GM19395 (cell line): ENCODE measurements around the gene FAM118A.
"Not testable (repeated sequence)": the region's sequence is repeated elsewhere in the genome, so short reads cannot be mapped to it uniquely, and the experiment has no call there.

Experiments
- ATAC-seq: cut with Tn5 transposase; IDR thresholded peaks from one replicate; pipeline ENCODE4 v1.9.1; 2021; ENCODE audit warnings: mild to moderate bottlenecking, moderate library complexity; ENCODE audit not compliant: unreplicated experiment

FAM118A gene

DNA sequence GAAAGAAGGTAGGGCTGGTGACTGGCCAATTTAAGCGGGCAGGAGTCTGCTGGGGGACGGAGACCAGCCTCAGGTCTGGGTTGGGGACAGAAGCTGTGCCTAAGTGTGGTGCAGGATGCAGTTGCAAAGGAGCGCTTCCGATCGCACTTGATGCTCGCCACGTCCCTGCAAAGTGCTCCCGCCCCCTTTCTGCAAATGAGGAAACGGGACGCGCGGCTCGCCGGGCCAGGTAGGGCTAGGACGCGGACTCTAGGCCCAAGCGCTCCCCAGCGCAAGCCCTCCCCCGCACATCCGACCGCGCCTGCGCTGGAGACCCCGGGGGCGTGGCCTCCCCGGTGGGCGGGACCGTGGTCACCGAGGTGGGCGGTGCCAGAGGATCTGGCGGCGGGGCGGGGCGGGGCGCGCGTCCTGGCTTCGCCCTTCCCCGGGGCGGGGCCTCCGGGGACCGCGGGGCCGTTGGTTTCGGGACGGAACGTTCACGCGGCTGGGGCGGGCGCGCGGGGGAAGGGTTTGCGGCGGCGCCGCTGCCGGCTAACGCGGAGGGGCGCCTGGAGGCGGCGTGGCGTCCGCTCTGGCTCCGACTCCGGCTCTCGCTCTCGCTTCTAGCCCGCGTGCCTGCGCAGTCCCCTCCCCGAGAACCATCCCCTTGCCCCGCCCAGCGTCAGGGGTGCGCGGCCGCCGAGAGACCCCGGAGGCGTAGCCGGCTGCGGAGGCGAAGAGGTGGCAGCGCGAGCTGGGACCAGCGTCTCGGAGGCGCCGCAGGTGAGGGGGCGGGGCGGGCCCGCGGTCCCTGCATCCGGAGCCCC lies at the start of gene FAM118A:
FAM118A (plus strand) TSS at position 513 of the 806 bp plus-strand sequence. CDS start 12,446 bp downstream, outside the sequence.
- peak; percentile 74 for ATAC-seq

DNA sequence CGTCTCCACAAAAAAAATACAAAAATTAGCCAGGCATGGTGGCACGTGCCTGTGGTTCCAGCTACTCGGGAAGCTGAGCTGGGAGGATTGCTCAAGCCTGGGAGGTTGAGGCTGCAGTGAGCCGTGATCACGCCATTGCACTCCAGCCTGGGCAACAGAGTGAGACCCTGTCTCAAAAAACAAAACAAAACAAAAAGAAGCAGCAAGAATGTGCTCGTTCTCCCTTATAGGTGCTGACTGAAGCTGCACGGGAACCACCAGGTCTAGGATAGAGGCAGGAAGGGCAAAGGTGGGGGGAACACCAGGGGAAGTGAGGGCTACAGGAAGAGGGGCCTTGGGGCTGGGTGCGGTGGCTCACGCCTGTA lies 49.4 kb upstream of the FAM118A start:
- not testable (repeated sequence) for ATAC-seq

DNA sequence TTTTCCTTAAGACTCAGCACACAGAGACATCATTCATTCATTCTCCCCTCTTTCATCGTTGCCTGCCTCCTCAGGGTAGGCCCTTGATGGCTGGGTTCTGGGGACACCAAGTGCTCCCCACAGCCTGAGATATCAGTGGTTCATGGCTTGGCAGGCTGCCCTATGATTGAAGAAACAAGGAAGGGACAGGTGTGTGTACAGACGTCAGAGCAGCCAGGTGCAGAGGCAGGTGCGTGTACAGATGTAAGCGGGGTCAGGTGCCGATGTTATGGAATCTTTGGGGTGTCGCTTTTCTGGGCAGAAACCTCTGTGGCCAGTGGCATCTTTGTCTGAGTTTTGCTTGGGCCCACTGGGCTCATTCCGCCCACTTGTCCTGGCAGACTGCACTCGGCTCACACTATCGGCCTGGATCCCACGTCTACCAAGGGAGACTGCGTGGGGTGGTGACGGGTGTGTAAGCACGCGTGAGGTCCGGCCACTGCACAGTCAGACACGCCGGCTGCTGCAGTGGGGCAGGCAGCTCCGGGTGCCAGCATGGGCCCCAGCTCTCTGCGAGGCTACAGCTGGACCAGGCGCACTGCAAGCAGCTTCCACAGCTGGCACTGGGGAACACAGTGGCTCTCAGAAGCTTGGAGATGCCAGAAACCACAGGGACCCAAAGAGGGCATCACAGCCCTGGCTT lies 48.2 kb upstream of the FAM118A start:
- no peak for ATAC-seq

DNA sequence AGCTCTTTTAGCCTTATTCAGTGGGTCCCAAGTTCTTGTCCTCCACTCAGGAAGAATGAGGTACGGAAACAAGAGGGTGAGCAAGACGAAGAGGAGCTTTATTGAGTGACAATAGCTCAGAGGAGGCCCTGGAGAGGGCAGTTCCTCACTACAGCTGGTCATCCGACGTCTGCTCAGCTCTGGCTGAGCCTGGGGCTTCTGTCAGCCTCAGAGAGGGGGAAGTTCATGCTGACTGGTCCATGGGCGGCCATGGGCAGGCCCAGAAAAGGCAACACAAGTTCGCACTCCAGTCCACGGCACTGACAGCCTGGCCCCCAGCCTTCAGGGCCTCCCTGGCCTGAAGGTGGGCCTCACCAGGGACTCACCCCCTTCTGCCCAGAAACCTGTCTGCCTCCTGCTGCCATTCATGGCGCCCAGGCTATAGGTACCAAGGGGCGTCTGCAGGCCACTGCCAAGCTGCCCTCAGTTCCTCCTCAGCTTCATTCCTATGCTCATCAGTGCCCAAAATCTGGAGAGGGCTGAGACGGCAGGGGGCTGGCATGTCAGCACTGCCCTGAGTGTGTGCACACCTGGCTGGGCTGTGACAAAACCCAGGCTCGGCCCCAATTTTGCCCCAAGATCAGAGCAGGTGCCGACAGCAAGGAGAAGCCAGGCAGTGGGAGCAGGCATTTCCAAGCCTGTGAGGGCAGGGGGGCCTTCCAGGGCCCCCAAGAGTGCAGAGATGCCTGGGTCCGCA lies 47.4 kb upstream of the FAM118A start:
- no peak for ATAC-seq

DNA sequence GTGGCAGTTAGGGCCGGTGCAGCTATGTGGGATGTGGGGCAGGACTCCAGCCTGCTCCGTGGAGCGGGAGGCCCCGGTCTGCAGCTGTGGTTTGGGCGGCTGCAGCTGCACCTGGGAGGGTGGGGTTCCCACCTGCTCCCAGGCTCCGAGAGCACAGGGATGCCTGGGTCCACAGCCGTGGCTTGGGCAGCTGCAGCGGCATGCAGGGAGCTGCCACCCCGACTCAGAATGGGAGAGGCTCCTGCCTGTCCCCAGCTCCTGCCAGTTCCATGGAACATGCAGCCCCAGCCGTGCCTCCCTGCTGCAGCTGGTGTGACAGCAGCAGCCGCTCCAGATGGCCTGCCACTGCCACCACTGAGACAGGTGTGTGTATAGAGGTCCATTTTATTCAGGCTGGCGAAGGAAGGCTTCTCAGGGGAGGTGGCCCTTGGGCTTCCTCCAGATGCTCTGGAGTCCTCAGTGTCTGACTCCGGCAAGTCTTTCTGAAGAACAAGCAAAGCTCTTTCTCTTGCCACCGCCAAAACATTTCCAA lies 46.7 kb upstream of the FAM118A start:
- peak; percentile 42 for ATAC-seq

DNA sequence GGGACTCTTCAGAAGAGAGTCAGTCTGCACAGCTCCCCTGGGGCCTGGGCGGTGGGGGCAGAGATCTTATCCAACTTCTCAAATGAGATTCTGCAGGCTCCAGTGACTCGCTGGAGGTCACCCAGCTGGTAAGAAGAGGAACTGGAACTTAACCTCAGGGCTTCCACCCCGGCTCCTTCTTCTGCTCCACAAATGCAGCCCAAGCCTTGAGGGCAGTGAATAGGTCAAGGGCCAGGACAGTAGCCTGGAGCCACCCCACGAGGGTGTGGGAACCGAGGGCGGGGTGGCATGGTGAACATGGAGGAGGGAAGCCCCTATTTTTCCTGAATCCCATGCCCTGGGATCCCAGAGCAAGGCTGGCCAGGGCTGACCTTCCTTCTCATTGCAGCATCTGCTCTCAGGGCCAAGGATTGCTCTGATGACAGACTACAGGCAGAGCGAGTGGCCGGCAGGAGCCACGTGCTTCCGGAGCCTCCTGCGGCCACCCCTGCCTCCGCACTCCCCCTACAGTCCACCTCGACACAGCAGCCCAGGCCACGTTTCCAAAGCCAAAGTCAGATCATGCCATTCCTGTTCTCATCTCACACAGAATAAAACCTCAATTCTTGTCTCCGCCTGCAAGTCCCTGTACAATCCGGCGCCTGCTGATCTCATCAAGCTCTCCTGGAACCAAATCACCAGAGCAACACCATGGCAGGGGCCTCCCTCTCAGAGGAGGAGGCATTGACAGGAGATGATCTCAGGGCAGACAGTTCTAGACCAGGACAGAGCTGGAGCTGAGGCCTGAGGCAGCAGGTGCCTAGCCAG lies 46.1 kb upstream of the FAM118A start:
- peak; percentile 84 for ATAC-seq

DNA sequence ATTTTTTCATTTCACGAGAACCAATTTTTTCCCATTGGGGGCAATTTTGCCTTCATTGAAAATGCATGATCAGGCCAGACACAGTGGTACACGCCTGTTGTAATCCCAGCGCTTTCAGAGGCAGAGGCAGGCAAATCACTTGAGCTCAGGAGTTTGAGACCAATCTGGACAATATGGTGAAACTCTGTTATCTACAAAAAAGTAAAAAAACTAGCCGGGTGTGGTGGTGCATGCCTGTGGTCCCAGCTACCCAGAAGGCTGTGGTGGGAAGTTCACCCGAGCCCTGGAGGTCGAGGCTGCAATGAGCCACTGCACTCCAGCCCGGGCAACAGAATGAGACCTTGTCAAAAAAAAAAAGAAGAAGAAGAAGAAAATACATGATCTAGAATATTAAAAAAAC lies 44.2 kb upstream of the FAM118A start:
- no peak for ATAC-seq

DNA sequence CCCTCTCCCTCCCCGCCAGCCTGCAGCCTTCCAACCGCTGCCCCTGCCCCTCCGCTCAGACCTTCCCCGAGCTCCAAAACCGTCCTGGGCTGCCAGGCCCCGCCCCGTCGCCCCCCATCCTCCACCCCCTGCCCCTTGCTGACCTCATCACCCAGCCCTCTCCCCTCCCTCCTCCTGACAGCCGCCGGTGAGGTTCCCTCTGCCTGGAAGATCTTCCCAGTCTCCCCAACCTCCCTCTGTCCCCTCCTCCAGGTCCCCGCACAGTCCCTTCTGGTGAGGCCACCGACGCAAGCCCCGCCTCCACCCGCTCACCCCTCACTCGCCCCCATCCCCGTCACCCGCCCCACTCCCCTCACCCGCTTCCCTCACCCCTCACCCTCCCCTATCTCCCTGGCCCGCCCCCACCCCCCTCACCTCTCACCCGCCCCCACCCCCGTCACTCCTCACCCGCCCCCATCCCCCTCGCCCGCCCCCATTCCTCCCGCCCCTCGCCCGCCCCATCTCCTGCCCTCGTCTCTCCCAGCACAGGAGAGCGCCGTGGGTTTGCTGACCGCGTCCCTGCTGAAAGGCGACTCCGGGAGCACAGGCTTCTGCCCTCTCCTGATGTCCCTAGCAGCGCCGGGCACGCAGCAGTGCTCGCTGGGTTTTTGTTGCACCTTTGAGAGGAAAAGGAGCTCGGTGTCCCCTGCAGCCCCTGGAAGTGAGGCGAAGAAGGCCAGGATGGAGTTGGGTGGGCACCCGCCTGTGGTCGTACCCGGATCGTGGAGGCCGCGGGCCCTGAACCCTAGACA lies 41.4 kb upstream of the FAM118A start:
- ATAC-seq = no peak

DNA sequence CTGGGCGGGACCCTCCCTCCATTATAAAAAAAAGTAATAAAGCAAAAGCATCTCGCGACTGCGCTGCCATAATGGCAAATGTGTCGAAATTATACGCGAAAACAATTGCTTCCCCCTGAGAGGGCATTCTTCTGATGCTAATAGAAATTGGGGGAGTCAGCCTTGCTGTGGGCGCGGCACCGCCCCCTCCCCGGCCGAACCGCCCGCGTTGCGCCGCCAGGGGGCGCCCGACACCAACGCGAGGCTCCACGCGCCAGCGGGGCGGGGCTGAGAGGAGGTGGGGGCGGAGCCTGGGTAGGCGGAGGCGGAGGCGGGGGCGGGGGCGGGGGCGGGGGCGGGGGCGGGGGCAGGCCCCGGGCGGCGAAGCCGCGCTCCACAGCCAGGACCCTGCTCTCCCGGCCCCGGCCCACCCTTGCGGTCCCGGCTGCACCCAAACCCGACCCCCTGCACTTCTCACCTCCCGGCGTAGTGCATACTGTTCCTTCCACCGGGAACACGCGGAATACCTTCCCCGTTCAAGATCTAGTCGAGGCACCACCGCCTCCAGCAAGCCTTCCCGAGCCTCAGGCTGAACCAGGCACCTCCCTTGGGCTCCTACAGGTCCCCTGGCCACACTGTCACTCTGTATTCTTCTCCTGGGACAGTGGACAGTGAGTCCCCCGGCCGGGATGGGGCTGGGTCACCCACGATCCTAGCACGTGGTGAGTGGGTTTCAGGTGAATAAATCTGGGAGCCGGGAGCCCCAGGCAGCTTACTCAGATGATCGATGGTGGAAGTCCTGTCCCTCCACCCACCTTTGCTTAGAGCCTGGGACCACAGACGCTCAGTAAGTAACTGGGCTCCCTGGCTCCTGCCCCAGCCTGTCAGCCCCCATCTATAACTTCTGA lies 40.5 kb upstream of the FAM118A start:
- ATAC-seq = no peak

DNA sequence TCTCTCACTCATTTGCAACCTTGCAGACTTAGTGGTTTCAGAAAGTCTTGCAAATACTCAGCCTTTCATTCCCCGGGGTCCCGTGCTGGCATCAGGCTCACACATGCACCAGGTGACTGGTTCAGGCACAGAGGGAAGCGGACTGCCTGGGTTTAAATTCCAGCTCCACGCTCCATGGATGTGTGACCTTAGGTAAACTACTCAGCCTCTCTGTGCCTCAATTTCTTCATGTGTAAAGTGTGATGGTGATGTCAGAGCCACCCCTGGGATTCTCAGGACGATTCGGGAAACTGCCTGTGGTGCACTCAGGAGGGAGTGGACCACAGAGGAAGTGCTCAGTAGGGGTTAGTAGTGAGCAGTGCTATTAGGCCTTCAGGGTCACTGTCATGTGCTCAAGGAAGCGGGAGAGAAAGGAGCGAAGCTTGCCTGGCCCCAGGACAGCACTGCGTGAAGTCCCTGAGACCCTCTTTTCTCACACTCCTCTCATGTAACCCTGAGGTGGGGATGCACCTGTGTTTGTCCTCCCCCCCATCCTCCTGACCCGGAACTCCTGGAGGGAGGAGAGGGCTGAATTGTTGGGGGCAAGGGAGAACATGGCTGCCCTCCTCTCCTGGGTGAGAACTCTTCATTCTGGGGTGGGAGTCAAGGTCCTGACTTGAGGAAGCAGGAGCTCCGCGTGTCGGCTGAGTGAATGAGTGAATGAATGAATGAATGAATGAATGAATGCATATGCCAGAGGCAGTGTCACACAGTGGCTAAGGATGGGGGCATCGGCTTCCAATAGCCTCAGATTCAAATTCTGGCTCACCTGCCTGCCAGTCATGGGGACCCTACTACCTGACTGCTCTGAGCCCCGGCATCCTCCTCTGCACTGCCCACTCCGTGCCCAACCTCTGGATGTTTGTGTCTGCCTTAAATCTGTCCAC lies 39.4 kb upstream of the FAM118A start:
- no peak for ATAC-seq

DNA sequence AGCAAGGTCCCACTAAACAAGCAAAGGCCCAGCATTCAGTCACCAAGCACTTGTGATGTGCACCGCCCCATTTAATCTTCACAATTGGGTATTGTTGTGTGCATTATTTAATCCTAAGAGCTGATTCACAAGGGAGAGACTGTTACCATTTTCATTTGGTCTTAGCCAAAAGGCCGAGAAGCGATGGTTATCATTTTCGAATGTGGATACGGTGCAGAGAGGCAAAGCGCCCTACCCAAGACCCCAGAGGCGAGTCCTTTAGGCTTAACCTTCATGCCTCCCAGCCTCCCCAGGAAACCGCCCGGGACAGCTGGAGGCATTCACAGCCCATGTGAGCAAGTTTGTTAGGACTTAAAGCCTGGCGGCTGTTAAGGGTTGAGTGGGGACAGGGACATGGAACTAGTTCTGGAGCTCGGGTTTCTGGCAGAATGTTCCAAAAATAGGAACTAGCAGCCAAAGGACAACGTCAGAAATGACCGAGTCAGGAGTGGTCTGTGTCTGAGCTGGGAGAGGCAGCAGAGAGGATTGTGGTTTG lies 38.0 kb upstream of the FAM118A start:
- ATAC-seq = no peak

DNA sequence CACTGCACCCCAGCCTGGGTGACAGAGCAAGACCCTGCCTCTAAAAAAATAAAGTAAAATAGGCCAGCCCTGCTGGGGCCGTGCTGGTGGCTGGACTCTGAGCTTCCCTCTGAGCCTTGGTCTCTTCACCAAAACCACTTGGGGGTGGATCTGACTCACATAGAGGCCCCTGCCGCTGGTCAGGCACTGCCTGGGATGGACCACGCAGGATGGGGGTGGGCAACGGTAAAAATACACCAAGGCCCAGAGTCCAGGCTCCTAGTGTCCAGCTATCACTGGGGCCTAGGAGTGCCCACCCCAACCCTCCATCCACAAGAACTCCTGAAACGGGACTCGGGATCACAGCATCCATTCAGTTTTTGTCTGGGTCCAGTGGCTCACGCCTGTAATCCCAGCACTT lies 37.2 kb upstream of the FAM118A start:
- ATAC-seq = no peak

DNA sequence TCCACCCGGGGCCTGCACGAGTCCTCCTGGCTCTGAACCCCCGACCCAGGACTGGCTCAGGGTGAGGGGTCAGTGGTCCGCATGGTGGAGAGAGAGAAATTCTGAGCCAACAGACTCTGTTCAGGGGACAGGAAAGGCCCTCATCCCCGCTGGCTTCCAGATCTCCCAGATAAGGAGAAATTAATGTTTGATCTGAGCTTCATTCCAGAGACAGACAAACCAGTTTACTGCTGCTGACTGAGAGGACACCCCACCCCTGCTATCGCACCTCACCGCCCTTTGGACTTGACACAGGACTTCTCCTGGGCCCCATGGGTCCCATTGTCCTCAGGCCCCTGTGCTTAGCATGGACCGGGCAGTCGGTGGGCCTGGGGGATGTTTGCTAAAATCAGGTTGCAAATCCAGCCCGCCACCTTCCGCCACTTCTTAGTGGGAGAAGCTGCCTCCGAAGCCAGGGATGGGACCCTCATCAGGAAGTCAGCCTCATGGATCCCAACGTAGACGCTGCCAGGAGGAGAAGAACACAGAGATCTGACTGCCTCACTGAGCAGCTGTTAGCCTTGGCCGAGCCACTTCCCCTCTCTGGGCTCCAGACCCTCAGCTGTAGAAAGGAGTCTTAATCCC lies 36.2 kb upstream of the FAM118A start:
- ATAC-seq = no peak

DNA sequence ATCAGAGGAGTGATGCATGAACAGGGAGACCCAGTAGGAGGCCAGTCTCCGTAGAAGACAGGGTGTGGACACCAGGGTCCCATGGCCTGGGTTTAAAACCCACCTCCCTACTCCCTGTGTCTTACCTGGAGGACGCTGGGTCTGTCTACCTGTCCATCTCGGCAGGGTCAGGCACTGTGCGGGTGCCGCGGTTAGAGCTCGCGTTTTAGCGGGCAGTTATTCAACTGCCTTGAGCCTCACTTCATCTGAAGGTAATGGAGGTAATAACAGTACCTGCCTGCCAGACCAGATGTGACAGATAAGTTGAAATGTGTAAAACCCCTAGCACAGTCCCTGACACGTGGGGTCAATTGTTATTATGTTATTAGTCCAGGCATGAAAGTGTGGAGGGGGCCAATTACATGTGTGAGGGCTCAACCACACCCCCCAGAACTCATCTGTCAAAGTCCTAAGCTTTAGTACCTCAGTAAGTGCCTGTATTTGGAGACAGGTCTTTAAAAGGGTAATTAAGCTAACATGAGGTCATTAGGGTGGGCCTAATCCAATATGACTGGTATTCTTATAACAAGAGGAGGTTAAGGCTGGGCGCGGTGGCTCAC lies 33.1 kb upstream of the FAM118A start:
- ATAC-seq = no peak

DNA sequence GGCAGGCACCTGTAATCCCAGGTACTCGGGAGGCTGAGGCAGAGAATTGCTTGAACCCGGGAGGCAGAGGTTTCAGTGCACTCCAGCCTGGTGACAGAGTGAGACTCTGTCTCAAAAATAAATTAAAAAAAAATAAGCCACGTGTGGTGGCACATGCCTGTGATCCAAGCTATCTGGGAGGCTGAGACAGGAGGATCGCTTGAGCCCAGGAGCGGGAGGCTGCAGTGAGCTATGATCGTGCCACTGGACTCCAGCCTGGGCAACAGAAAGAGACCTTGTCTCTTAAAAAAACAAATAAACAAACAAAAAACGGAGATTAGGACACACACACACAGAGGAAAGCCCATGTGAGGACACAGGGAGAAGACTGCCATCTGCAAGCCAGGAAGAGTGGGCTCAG lies 32.0 kb upstream of the FAM118A start:
- not testable (repeated sequence) for ATAC-seq

DNA sequence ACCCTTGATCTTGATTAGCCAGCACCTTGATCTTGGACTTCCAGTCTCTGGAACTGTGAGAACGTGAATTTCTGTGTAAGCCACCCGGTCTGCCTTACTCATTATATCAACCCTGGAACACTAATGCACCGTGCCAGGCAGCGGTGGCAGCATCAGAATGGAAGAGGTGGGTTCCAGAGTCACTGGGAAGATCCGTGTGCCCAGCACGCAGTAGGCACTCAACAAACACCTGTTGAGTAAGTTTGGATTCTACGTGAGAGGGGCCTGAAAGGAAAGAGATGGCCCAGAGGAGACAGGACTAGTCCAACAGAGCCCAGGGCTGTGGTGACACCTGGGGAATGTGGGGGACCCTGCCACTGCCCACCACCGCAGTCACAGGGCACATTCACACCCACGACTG lies 31.6 kb upstream of the FAM118A start:
- no peak for ATAC-seq

DNA sequence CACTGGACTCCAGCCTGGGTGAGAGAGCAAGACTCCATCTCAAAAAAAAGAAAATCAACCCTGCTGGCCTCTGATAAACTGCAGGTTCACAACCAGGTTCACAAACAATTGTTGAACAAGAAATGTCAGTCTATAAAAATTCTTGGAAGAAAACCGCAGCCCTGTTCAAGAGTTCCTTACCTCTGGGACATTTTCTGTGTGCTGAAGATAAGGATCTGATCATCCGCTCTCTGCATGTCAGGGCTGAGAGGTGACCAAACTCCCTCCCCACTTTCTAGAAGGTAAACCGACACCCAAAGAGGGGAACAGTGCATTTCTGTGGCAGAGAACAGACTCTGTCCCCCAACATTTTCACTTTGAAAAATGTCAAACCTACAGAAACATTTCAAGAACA lies 29.1 kb upstream of the FAM118A start:
- ATAC-seq = no peak
